H1 (cell line): ENCODE results near the gene DCUN1D2. TPM values are rescaled to one million over a fixed set of nuclear protein-coding genes. Genes with fewer than 3 reads are reported as not detected.

Experiments used
- CTCF ChIA-PET: fragments of 300-600 bp; sonication (Branson Sonifier 250); formaldehyde crosslinking; loops from one replicate; lab custom pipeline; 2021; ENCODE audit not compliant: partially characterized antibody; lab: Charles Lee
- POLR2A ChIA-PET: fragments of 300-600 bp; sonication (Branson Sonifier 250); formaldehyde crosslinking; loops from one replicate; lab custom pipeline; 2021; ENCODE audit warnings: inconsistent platforms; ENCODE audit not compliant: partially characterized antibody; lab: Charles Lee
- DNase-seq, 2 experiments: peaks; one replicate each; pipeline versions ENCODE4 v3.0.0 to v3.0.0-alpha.2; 2010 to 2022; ENCODE audit warnings: low spot score in 2 of 2, low read depth in 1 of 2, mixed read lengths in 1 of 2
- FAIRE-seq: peaks from 2 replicates; lab custom pipeline; 2011; peaks lifted over from hg19 to GRCh38; lab: Jason Lieb, UNC
- H2AFZ ChIP-seq: 2 replicates; pipeline ENCODE4 v1.8.1; 2012; ENCODE audit warnings: low read length, inconsistent platforms
- H2AK5ac ChIP-seq: 2 replicates; pipeline ENCODE4 v1.6.1; 2013; ENCODE audit warnings: low read depth, low read length
- H2BK120ac ChIP-seq: replicated peaks from 2 replicates; pipeline ENCODE3; 2013; ENCODE audit warnings: low read depth, low read length, inconsistent platforms
- H2BK12ac ChIP-seq: 2 replicates; pipeline ENCODE4 v1.6.1; 2013; ENCODE audit warnings: low read depth, low read length
- H2BK15ac ChIP-seq: 2 replicates; pipeline ENCODE4 v1.6.1; 2013; ENCODE audit warnings: low read length
- H2BK20ac ChIP-seq: 2 replicates; pipeline ENCODE4 v1.6.1; 2013; ENCODE audit warnings: low read length
- H2BK5ac ChIP-seq: 2 replicates; pipeline ENCODE4 v1.6.1; 2013; ENCODE audit warnings: low read depth, low read length
- H3K14ac ChIP-seq: 2 replicates; pipeline ENCODE4 v1.6.1; 2013; ENCODE audit warnings: inconsistent platforms; ENCODE audit not compliant: insufficient read length
- H3K18ac ChIP-seq: 2 replicates; pipeline ENCODE4 v1.6.1; 2013; ENCODE audit warnings: low read length; ENCODE audit errors: extremely low read depth
- H3K23ac ChIP-seq: 2 replicates; pipeline ENCODE4 v1.6.1; 2013; ENCODE audit warnings: inconsistent platforms; ENCODE audit not compliant: insufficient read length
- H3K23me2 ChIP-seq: 2 replicates; pipeline ENCODE4 v1.6.1; 2013; ENCODE audit warnings: low read depth, low read length
- H3K27ac ChIP-seq: 2 replicates; pipeline ENCODE4 v1.6.1; 2011; ENCODE audit warnings: low read depth, low read length, inconsistent platforms
- H3K27me3 ChIP-seq, 4 experiments: replicated peaks in 1 of 4; 1 replicate in 1 of 4; 2 replicates in 3 of 4; pipeline versions ENCODE4 v1.6.1 to v1.8.1; 2011 to 2013; ENCODE audit warnings: low read length in 3 of 4, mild to moderate bottlenecking in 3 of 4, inconsistent platforms in 2 of 4, mixed read lengths in 2 of 4, moderate library complexity in 1 of 4; ENCODE audit not compliant: control insufficient read depth in 3 of 4, insufficient read depth in 3 of 4; ENCODE audit errors: extremely low read depth in 1 of 4
- H3K36me3 ChIP-seq, 4 experiments: 2 replicates each; pipeline versions ENCODE4 v1.6.1 to v1.8.1; 2011 to 2013; ENCODE audit warnings: mild to moderate bottlenecking in 4 of 4, low read length in 3 of 4, moderate library complexity in 2 of 4, control low read depth in 1 of 4, inconsistent platforms in 1 of 4; ENCODE audit not compliant: insufficient read depth in 4 of 4, control insufficient read depth in 2 of 4
- H3K4ac ChIP-seq: replicated peaks from 2 replicates; pipeline ENCODE3; 2013; ENCODE audit warnings: low read length, low read depth, mixed read lengths, inconsistent platforms; ENCODE audit not compliant: insufficient read length
- H3K4me1 ChIP-seq, 4 experiments: replicated peaks in 1 of 4; 1 replicate in 1 of 4; 2 replicates in 3 of 4; pipeline versions ENCODE4 v1.6.1 to v1.8.1; 2011 to 2013; ENCODE audit warnings: low read length in 3 of 4, inconsistent platforms in 2 of 4, mixed read lengths in 1 of 4; ENCODE audit not compliant: insufficient read depth in 4 of 4, control insufficient read depth in 3 of 4
- H3K4me2 ChIP-seq, 2 experiments: 2 replicates each; pipeline versions ENCODE4 v1.6.1 to v1.8.1; 2011 to 2013; ENCODE audit warnings: low read depth in 2 of 2, low read length in 2 of 2, control low read depth in 1 of 2, inconsistent platforms in 1 of 2, mild to moderate bottlenecking in 1 of 2; ENCODE audit not compliant: insufficient read depth in 1 of 2
- H3K4me3 ChIP-seq, 4 experiments: fragments of 200-600, 300-600 bp in 1 of 4; sonication (generic), shearing (Covaris generic), sonication (Bioruptor Twin) in 1 of 4; 2 replicates each; pipeline versions ENCODE4 v1.5.1 to v1.8.1; 2011 to 2016; ENCODE audit warnings: low read length in 4 of 4, low read depth in 3 of 4, control low read depth in 2 of 4, inconsistent platforms in 2 of 4, mild to moderate bottlenecking in 2 of 4, mixed read lengths in 1 of 4, moderate library complexity in 1 of 4; ENCODE audit not compliant: insufficient read depth in 2 of 4; ENCODE audit errors: extremely low read depth in 1 of 4
- H3K56ac ChIP-seq: replicated peaks from 2 replicates; pipeline ENCODE3; 2013; ENCODE audit warnings: low read depth, mild to moderate bottlenecking, mixed read lengths, low read length, inconsistent platforms; ENCODE audit not compliant: insufficient read length
- H3K79me1 ChIP-seq: 2 replicates; pipeline ENCODE4 v1.6.1; 2013; ENCODE audit warnings: low read depth, low read length, control low read depth
- H3K79me2 ChIP-seq, 2 experiments: 2 replicates each; pipeline versions ENCODE4 v1.6.1 to v1.8.1; 2012 to 2013; ENCODE audit warnings: low read length in 2 of 2, mild to moderate bottlenecking in 2 of 2, inconsistent platforms in 1 of 2; ENCODE audit not compliant: insufficient read depth in 2 of 2, control insufficient read depth in 1 of 2
- H3K9ac ChIP-seq, 4 experiments: replicated peaks in 1 of 4; 1 replicate in 1 of 4; 2 replicates in 3 of 4; pipeline versions ENCODE4 v1.6.1 to v1.8.1; 2011 to 2013; ENCODE audit warnings: low read depth in 3 of 4, low read length in 3 of 4, control low read depth in 2 of 4, mild to moderate bottlenecking in 2 of 4, moderate library complexity in 2 of 4, inconsistent platforms in 1 of 4; ENCODE audit errors: extremely low read depth in 1 of 4
- H3K9me3 ChIP-seq, 2 experiments: 2 replicates each; pipeline versions ENCODE4 v1.6.1 to v1.8.1; 2012 to 2013; ENCODE audit warnings: mild to moderate bottlenecking in 2 of 2, moderate library complexity in 2 of 2, control low read depth in 1 of 2, inconsistent platforms in 1 of 2, low read depth in 1 of 2, low read length in 1 of 2, mixed read lengths in 1 of 2; ENCODE audit not compliant: insufficient read depth in 2 of 2
- H4K20me1 ChIP-seq, 2 experiments: replicated peaks in 1 of 2; 2 replicates each; pipeline versions ENCODE3 to v1.8.1; 2011 to 2013; ENCODE audit warnings: inconsistent platforms in 2 of 2, low read length in 2 of 2, mild to moderate bottlenecking in 1 of 2; ENCODE audit not compliant: insufficient read depth in 2 of 2, control insufficient read depth in 1 of 2
- H4K5ac ChIP-seq: 2 replicates; pipeline ENCODE4 v1.6.1; 2013; ENCODE audit warnings: low read length, low read depth, mixed read lengths, inconsistent platforms; ENCODE audit not compliant: insufficient read length
- H4K8ac ChIP-seq: 2 replicates; pipeline ENCODE4 v1.8.0; 2013; ENCODE audit warnings: mild to moderate bottlenecking, moderate library complexity, low read length, inconsistent platforms; ENCODE audit not compliant: insufficient read depth; ENCODE audit errors: extremely low read depth
- H4K91ac ChIP-seq: replicated peaks from 2 replicates; pipeline ENCODE3; 2013; ENCODE audit warnings: low read length, mixed read lengths, inconsistent platforms; ENCODE audit not compliant: insufficient read length
- ATF2 ChIP-seq: IDR thresholded peaks from 2 replicates; pipeline ENCODE4 v1.6.1; 2012; ENCODE audit warnings: low read length, inconsistent platforms
- CBX8 ChIP-seq: fragments of 300-800, 300-1000 bp; sonication (generic); IDR thresholded peaks from 2 replicates; pipeline ENCODE4 v1.7.1; 2016; ENCODE audit warnings: low read depth, low read length, borderline replicate concordance
- CEBPB ChIP-seq: IDR thresholded peaks from 2 replicates; pipeline ENCODE4 v1.6.1; 2012; ENCODE audit warnings: low read depth, low read length
- E2F6 ChIP-seq: IDR thresholded peaks from 2 replicates; pipeline ENCODE4 v1.6.1; 2012; ENCODE audit warnings: inconsistent platforms
- JUN ChIP-seq: IDR thresholded peaks from 2 replicates; pipeline ENCODE4 v1.6.1; 2011; ENCODE audit warnings: low read depth, mild to moderate bottlenecking, improper control_type of control experiment, low read length
- JUND ChIP-seq: IDR thresholded peaks from 2 replicates; pipeline ENCODE4 v1.6.1; 2011; ENCODE audit warnings: mild to moderate bottlenecking, improper control_type of control experiment, low read length
- KDM5A ChIP-seq: fragments of 200-600 bp; IDR thresholded peaks from 2 replicates; pipeline ENCODE4 v1.7.1; 2012; ENCODE audit warnings: mild to moderate bottlenecking, low read length, inconsistent platforms, mixed read lengths
- POLR2AphosphoS5 ChIP-seq: IDR thresholded peaks from 2 replicates; pipeline ENCODE4 v1.6.1; 2011; ENCODE audit warnings: low read depth, low read length
- SIRT6 ChIP-seq: IDR thresholded peaks from one replicate; pipeline ENCODE4 v1.7.1; 2012; ENCODE audit warnings: low read length, inconsistent platforms
- SP1 ChIP-seq: IDR thresholded peaks from 2 replicates; pipeline ENCODE4 v1.6.1; 2011; ENCODE audit warnings: low read depth, low read length
- TBP ChIP-seq: IDR thresholded peaks from 2 replicates; pipeline ENCODE4 v1.6.1; 2011; ENCODE audit warnings: low read depth, low read length, improper control_type of control experiment
- ZNF274 ChIP-seq: IDR thresholded peaks from 2 replicates; pipeline ENCODE4 v1.7.0; 2012; ENCODE audit warnings: low read length, borderline replicate concordance; ENCODE audit errors: extremely low read depth
- WGBS, 2 experiments: shearing (Covaris generic) in 1 of 2; methylation state at CpG; one replicate each; pipeline versions ENCODE4 v1.1.6 to v1.1.7; 2013 to 2015; ENCODE audit warnings: low lambda C conversion rate in 2 of 2, mixed read lengths in 2 of 2, inconsistent platforms in 1 of 2, low coverage in 1 of 2, missing lambda C conversion rate in 1 of 2; ENCODE audit not compliant: insufficient replicate concordance in 2 of 2, insufficient coverage in 1 of 2, insufficient read length in 1 of 2; ENCODE audit errors: extremely low coverage in 1 of 2, missing lambda C conversion rate in 1 of 2; 5-methylcytosine and 5-hydroxymethylcytosine counted together
- polyA plus RNA-seq, 7 experiments: library from polyadenylated mRNA; depleted of rRNA in 3 of 7; stranded (reverse) in 5 of 7; unstranded in 2 of 7; fragments of >200 nt in 5 of 7; fragments of 200-250 nt in 2 of 7; gene quantifications; 1 replicate in 5 of 7; 2 replicates in 1 of 7; 4 replicates in 1 of 7; pipeline versions ENCODE4 v1.2.1 to v1.2.3, GENCODE V29; 2011 to 2013; ENCODE audit warnings: missing spikeins in 2 of 7, mixed read lengths in 2 of 7
- total RNA-seq: library from RNA; stranded (reverse); fragmentation: NEBNext Ultra II Directional; extraction: Animal tissue kit (Norgen Biotek cat#: 25700); gene quantifications from 2 replicates; pipeline ENCODE4 v1.2.1, GENCODE V29; 2021

DCUN1D2 gene
- total and polyA plus RNA-seq, 2 of the 8 experiments (the other 6 are each of a cell fraction or from before 2014, with no cell fraction given): 19.5 to 35.3 TPM

- no peak for DNase-seq
- 94% methylated on average over 22 of the region's 22 CpGs; no CpG with 5 or more reads in 1 of the 2 experiments for WGBS, 2 experiments
- POLR2A ChIA-PET: no interaction called here
- TF ChIP-seq JUND (no peak), POLR2AphosphoS5 (no peak), ATF2 (no peak), JUN (no peak), TBP (no peak), E2F6 (no peak), SP1 (no peak), KDM5A (no peak), SIRT6 (no peak), ZNF274 (no peak), CBX8 (no peak), CEBPB (no peak)
These were observed 64.4 kb downstream of the DCUN1D2 start for GRCh38 chr13:113425941-113426590.

More at GRCh38 chr13:113425941-113426590, 64.4 kb downstream of the DCUN1D2 start:
- Histone ChIP-seq H3K4me3 (no peak overlapping the region), H3K79me1 (no peaks in the 10 kb centered on the region), H2AFZ (no peak overlapping the region), H3K4me1 (peaks cover 0 to 6% (median 0%) of the 10 kb centered on the region in 4 experiments; a peak in 1 of 7 replicates), H2BK120ac (no peak overlapping the region), H4K20me1 (no peaks in the 10 kb centered on the region), H3K9me3 (no peaks in the 10 kb centered on the region), H3K27me3 (no peaks in the 10 kb centered on the region), H3K4ac (no peak overlapping the region), H4K8ac (no peak overlapping the region), H3K79me2 (no peaks in the 10 kb centered on the region), H2BK15ac (no peak overlapping the region), H3K14ac (no peak overlapping the region), H3K4me2 (no peak overlapping the region), H4K5ac (no peak overlapping the region), H2BK20ac (no peak overlapping the region), H4K91ac (no peak overlapping the region), H2BK5ac (no peak overlapping the region), H2AK5ac (no peak overlapping the region), H3K23me2 (peaks cover 4% of the 10 kb centered on the region; the same call in 1 of the 2 replicates), H3K36me3 (no peaks in the 10 kb centered on the region), H3K27ac (no peak overlapping the region), H2BK12ac (no peak overlapping the region), H3K18ac (no peak overlapping the region), H3K56ac (no peak overlapping the region), H3K9ac (no peak overlapping the region), H3K23ac (no peak overlapping the region)
- no peak for FAIRE-seq
- CTCF ChIA-PET: interaction anchor here (1.6 kb wide), 1 partner anchor 104 kb away, joined by 4 read pairs; no protein-coding TSS in a partner anchor
